NCI-H446 (cell line): ENCODE data around the gene CXXC5.
"Not testable (repeated sequence)": the region's sequence is repeated elsewhere in the genome, so short reads cannot be mapped to it uniquely, and the experiment has no call there.

ENCODE experiments used
- DNase-seq, 2 experiments: peaks; one replicate each; lab custom pipeline; 2025; lab: John Stamatoyannopoulos, UW

CXXC5 gene

GRCh38 chr5:139648205-139649081 lies at the start of gene CXXC5:
Gene CXXC5, plus strand, starts transcription at chr5:139648349. Its CDS starts 32,175 bp downstream, at chr5:139680524.
- DNase-seq: peak in 1 of 2 experiments; percentile 76

- DNase-seq: not testable (repeated sequence)
These were observed 49.6 kb upstream of the CXXC5 start for GRCh38 chr5:139598601-139598965.

GRCh38 chr5:139600336-139600949 lies 47.7 kb upstream of the CXXC5 start:
- no peak for DNase-seq

- no peak for DNase-seq
These were observed 46.7 kb upstream of the CXXC5 start for GRCh38 chr5:139601429-139601828.

GRCh38 chr5:139601948-139602347 lies 46.2 kb upstream of the CXXC5 start:
- not testable (repeated sequence) for DNase-seq

GRCh38 chr5:139605887-139606286 lies 42.3 kb upstream of the CXXC5 start:
- DNase-seq: no peak

GRCh38 chr5:139611703-139612584 lies 36.2 kb upstream of the CXXC5 start:
- DNase-seq: no peak

GRCh38 chr5:139619861-139620260 lies 28.3 kb upstream of the CXXC5 start:
- DNase-seq: no peak

- DNase-seq: not testable (repeated sequence)
These were observed 22.8 kb upstream of the CXXC5 start for GRCh38 chr5:139625398-139625797.

- no peak for DNase-seq
These were observed 17.3 kb upstream of the CXXC5 start for GRCh38 chr5:139630855-139631254.

- no peak for DNase-seq
These were observed 16.5 kb upstream of the CXXC5 start for GRCh38 chr5:139631520-139632165.

- peak; percentile 37 to 72 for DNase-seq
These were observed 14.7 kb upstream of the CXXC5 start for GRCh38 chr5:139633295-139634027.

- no peak for DNase-seq
These were observed 14.2 kb upstream of the CXXC5 start for GRCh38 chr5:139634028-139634325.

GRCh38 chr5:139634541-139634940 lies 13.6 kb upstream of the CXXC5 start:
- no peak for DNase-seq

GRCh38 chr5:139635191-139635590 lies 13.0 kb upstream of the CXXC5 start:
- no peak for DNase-seq

GRCh38 chr5:139635606-139636206 lies 12.4 kb upstream of the CXXC5 start:
- peak; percentile 37 to 78 for DNase-seq

- DNase-seq: no peak
These were observed 11.8 kb upstream of the CXXC5 start for GRCh38 chr5:139636207-139636792.

GRCh38 chr5:139636975-139637408 lies 11.2 kb upstream of the CXXC5 start:
- no peak for DNase-seq

- DNase-seq: peak; percentile 58 to 90
These were observed 10.6 kb upstream of the CXXC5 start for GRCh38 chr5:139637438-139638089.
